ENCODE measurements around the gene GOSR1. TPM values are rescaled to one million over a fixed set of nuclear protein-coding genes. Genes with fewer than 3 reads are reported as not detected.
A peak's percentile ranks its signal among the peaks of the same experiment; 100 is the strongest.

Gene GOSR1
- total and polyA plus RNA-seq, 2 donors (not counting 1 experiment from before 2014, with no cell fraction given), result 19.1 to 66.6 TPM

DNA sequence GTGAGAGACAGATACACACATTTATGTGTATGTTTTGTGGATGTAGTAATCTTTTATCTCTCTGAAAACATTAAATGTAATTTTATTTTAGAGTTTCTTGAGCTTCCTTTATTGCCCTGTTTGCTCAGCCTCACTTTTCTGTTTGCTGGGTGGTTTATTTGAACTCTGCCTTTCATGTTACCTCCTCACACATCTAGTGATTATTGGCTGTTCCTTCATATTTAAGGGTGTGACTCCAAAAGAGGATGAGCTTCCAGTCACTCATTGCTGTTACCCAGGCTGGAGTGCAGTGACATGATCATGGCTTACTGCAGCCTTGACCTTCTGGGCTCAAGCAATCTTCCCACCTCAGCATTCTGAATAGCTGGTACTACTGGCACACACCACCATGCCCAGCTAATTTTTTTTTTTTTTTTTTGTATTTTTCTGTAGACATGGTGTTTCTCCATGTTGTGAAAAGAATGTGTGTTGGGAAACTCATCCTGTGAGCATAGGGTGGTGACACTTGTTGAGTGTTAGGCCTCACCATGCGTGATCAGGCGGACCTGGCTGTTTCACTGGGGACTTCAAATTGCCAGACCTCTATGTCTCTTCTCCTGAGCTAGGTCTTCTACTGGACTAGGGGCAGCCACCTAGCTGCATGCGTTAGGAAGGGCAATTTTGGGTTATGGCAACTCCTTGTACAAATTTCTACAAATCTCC lies 37.8 kb downstream of the GOSR1 start:
- Histone ChIP-seq H4K20me1 (ENCODE audit: control insufficient read depth, insufficient read depth, low read length, poor library complexity, severe bottlenecking) (peaks cover 9% of the 10 kb centered on the region), H3K27ac (ENCODE audit: low read length in 2 of 2) (no peak overlapping the region), H3K36me3 (replicated peaks in 1 of 2; ENCODE audit: control extremely low read depth in 1 of 2, control insufficient read depth in 1 of 2, extremely low read depth in 1 of 2, insufficient read depth in 2 of 2, low read length in 1 of 2) (peaks cover 7 to 41% of the 10 kb centered on the region in 2 experiments), H3K27me3 (replicated peaks in 1 of 4; ENCODE audit: control extremely low read depth in 1 of 4, control insufficient read depth in 3 of 4, insufficient read depth in 4 of 4, low read length in 3 of 4) (no peaks in the 10 kb centered on the region), H2AFZ (ENCODE audit: insufficient read depth, low read depth, low read length, poor library complexity, severe bottlenecking) (no peak overlapping the region), H3K4me3 (ENCODE audit: control extremely low read depth in 1 of 5, extremely low read depth in 1 of 5, insufficient read depth in 1 of 5, low read depth in 2 of 5, low read length in 4 of 5) (no peak overlapping the region), H3K4me2 (replicated peaks; ENCODE audit: low read depth, low read length, poor library complexity, severe bottlenecking) (no peak overlapping the region), H3K4me1 (ENCODE audit: control insufficient read depth in 2 of 2, insufficient read depth in 2 of 2, low read length in 2 of 2) (no peaks in the 10 kb centered on the region), H3K9ac (ENCODE audit: low read length) (no peak overlapping the region), H3K79me2 (ENCODE audit: control insufficient read depth, insufficient read depth, low read length) (no peaks in the 10 kb centered on the region), H3K9me3 (ENCODE audit: control extremely low read depth in 1 of 3, control insufficient read depth in 2 of 3, insufficient read depth in 1 of 3, low read length in 2 of 3) (no peaks in the 10 kb centered on the region)
- Mint-ChIP-seq H3K4me3 (no peak overlapping the region), H3K27ac (no peak overlapping the region), H3K27me3 (no peaks in the 10 kb centered on the region), H3K4me1 (no peaks in the 10 kb centered on the region), H3K9me3 (ENCODE audit: insufficient read depth) (no peaks in the 10 kb centered on the region)
- ATAC-seq (ENCODE audit: low read depth) (no peak), DNase-seq (no peak)
- TF ChIP-seq, protein P1, sequence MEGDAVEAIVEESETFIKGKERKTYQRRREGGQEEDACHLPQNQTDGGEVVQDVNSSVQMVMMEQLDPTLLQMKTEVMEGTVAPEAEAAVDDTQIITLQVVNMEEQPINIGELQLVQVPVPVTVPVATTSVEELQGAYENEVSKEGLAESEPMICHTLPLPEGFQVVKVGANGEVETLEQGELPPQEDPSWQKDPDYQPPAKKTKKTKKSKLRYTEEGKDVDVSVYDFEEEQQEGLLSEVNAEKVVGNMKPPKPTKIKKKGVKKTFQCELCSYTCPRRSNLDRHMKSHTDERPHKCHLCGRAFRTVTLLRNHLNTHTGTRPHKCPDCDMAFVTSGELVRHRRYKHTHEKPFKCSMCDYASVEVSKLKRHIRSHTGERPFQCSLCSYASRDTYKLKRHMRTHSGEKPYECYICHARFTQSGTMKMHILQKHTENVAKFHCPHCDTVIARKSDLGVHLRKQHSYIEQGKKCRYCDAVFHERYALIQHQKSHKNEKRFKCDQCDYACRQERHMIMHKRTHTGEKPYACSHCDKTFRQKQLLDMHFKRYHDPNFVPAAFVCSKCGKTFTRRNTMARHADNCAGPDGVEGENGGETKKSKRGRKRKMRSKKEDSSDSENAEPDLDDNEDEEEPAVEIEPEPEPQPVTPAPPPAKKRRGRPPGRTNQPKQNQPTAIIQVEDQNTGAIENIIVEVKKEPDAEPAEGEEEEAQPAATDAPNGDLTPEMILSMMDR (IDR thresholded peaks at IDR 0.05), result no peak
- no peak for TF ChIP-seq EZH2 (IDR thresholded peaks at IDR 0.05; ENCODE audit: borderline replicate concordance, insufficient read depth, low read depth, low read length, poor library complexity, severe bottlenecking)
- CTCF ChIA-PET, result no interaction called here
- intact Hi-C loops (cut with micrococcal nuclease), result no loop called here
- POLR2A ChIA-PET, result no interaction called here
- WGBS (ENCODE audit: insufficient coverage), result 94% methylated on average over 2 of the region's 3 CpGs

DNA sequence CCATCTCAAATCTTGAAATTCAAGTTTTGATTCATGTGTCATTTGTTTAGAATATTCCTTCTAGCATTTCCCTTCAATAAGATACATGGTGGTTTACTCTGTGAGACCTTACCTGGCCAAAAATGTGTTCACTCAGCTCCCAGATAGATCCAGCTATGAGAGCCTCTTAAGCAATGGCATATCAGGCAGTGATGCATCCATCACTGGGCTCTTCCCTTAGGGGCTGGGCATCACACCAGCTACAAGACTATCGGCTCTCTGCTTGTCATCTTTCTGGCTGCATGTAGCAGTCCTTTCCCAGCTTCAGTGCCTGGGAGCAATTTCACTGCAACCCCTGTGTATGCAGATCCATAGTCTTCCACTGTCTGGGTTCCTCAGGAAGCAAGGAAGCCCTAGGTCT lies 40.6 kb downstream of the GOSR1 start:
- H3K9me3 Mint-ChIP-seq (ENCODE audit: insufficient read depth), result no peaks in the 10 kb centered on the region
- Histone ChIP-seq H2AFZ (ENCODE audit: insufficient read depth, low read depth, low read length, poor library complexity, severe bottlenecking) (no peak overlapping the region), H3K9ac (ENCODE audit: low read length) (no peak overlapping the region), H4K20me1 (ENCODE audit: control insufficient read depth, insufficient read depth, low read length, poor library complexity, severe bottlenecking) (peaks cover 9% of the 10 kb centered on the region), H3K4me2 (replicated peaks; ENCODE audit: low read depth, low read length, poor library complexity, severe bottlenecking) (no peak overlapping the region), H3K4me1 (ENCODE audit: control insufficient read depth in 2 of 2, insufficient read depth in 2 of 2, low read length in 2 of 2) (no peaks in the 10 kb centered on the region), H3K36me3 (replicated peaks in 1 of 2; ENCODE audit: control extremely low read depth in 1 of 2, control insufficient read depth in 1 of 2, extremely low read depth in 1 of 2, insufficient read depth in 2 of 2, low read length in 1 of 2) (peaks cover 8 to 57% of the 10 kb centered on the region in 2 experiments), H3K4me3 (ENCODE audit: control extremely low read depth in 1 of 5, extremely low read depth in 1 of 5, insufficient read depth in 1 of 5, low read depth in 2 of 5, low read length in 4 of 5) (no peak overlapping the region), H3K27me3 (replicated peaks in 1 of 4; ENCODE audit: control extremely low read depth in 1 of 4, control insufficient read depth in 3 of 4, insufficient read depth in 4 of 4, low read length in 3 of 4) (no peaks in the 10 kb centered on the region), H3K79me2 (ENCODE audit: control insufficient read depth, insufficient read depth, low read length) (no peaks in the 10 kb centered on the region), H3K27ac (ENCODE audit: low read length in 2 of 2) (peak overlapping the region in 1 of 2 donors; percentile 36), H3K9me3 (ENCODE audit: control extremely low read depth in 1 of 3, control insufficient read depth in 2 of 3, insufficient read depth in 1 of 3, low read length in 2 of 3) (peaks cover 0 to 2% (median 0%) of the 10 kb centered on the region in 3 donors)
- ChIA-PET CTCF (no interaction called here), POLR2A (no interaction called here)
- no peak for TF ChIP-seq EZH2 (IDR thresholded peaks at IDR 0.05; ENCODE audit: borderline replicate concordance, insufficient read depth, low read depth, low read length, poor library complexity, severe bottlenecking)
- TF ChIP-seq, protein P1 (IDR thresholded peaks at IDR 0.05), result no peak
- H3K4me3 Mint-ChIP-seq, result no peak overlapping the region
- intact Hi-C loops (cut with micrococcal nuclease), result no loop called here
- WGBS (ENCODE audit: insufficient coverage), result 100% methylated on average over 1 of the region's 1 CpG
- H3K27me3 Mint-ChIP-seq, result no peaks in the 10 kb centered on the region
- H3K27ac Mint-ChIP-seq, result no peak overlapping the region
- DNase-seq (no peak), ATAC-seq (ENCODE audit: low read depth) (no peak)
- H3K4me1 Mint-ChIP-seq, result no peaks in the 10 kb centered on the region
